ENCODE measurements around the gene AP1AR.

The AP1AR gene

GRCh38 chr4:112231779-112232713, at the start of gene AP1AR:
AP1AR (plus strand) TSS chr4:112231787; CDS start chr4:112232092, 305 bp downstream.
- Histone ChIP-seq H3K36me3 (ENCODE audit: control insufficient read depth, insufficient read depth, low read length) (no peaks in the 10 kb centered on the region), H3K27ac (ENCODE audit: low read length) (no peak within 1 kb of the TSS), H3K27me3 (ENCODE audit: control insufficient read depth, insufficient read depth, low read length) (no peaks in the 10 kb centered on the region), H3K9me3 (ENCODE audit: control insufficient read depth, insufficient read depth, low read length) (no peaks in the 10 kb centered on the region), H3K4me3 (ENCODE audit: low read length) (peak within 1 kb of the TSS; percentile 72), H3K4me1 (ENCODE audit: control insufficient read depth, insufficient read depth, low read length) (no peaks in the 10 kb centered on the region)
- no CpG with 5 or more reads among the region's 70 CpGs for WGBS (ENCODE audit: insufficient coverage, insufficient read length)
- peak; percentile 37 for DNase-seq (ENCODE audit: low read depth, low spot score)

GRCh38 chr4:112182604-112183003, 49.0 kb upstream of the AP1AR start:
- H3K27me3 ChIP-seq (ENCODE audit: control insufficient read depth, insufficient read depth, low read length): no peaks in the 10 kb centered on the region
- no peak overlapping the region for H3K27ac ChIP-seq (ENCODE audit: low read length)
- WGBS (ENCODE audit: insufficient coverage, insufficient read length): no CpG with 5 or more reads among the region's 3 CpGs
- no peaks in the 10 kb centered on the region for H3K9me3 ChIP-seq (ENCODE audit: control insufficient read depth, insufficient read depth, low read length)
- H3K4me1 ChIP-seq (ENCODE audit: control insufficient read depth, insufficient read depth, low read length): no peaks in the 10 kb centered on the region
- DNase-seq (ENCODE audit: low read depth, low spot score): no peak
- no peaks in the 10 kb centered on the region for H3K36me3 ChIP-seq (ENCODE audit: control insufficient read depth, insufficient read depth, low read length)
- no peak overlapping the region for H3K4me3 ChIP-seq (ENCODE audit: low read length)

- no peaks in the 10 kb centered on the region for H3K9me3 ChIP-seq (ENCODE audit: control insufficient read depth, insufficient read depth, low read length)
- WGBS (ENCODE audit: insufficient coverage, insufficient read length): no CpG with 5 or more reads among the region's 2 CpGs
- H3K4me1 ChIP-seq (ENCODE audit: control insufficient read depth, insufficient read depth, low read length): no peaks in the 10 kb centered on the region
- no peaks in the 10 kb centered on the region for H3K36me3 ChIP-seq (ENCODE audit: control insufficient read depth, insufficient read depth, low read length)
- H3K27ac ChIP-seq (ENCODE audit: low read length): no peak overlapping the region
- no peak for DNase-seq (ENCODE audit: low read depth, low spot score)
- no peaks in the 10 kb centered on the region for H3K27me3 ChIP-seq (ENCODE audit: control insufficient read depth, insufficient read depth, low read length)
- no peak overlapping the region for H3K4me3 ChIP-seq (ENCODE audit: low read length)
Measured at GRCh38 chr4:112183252-112183651, 48.3 kb upstream of the AP1AR start.

GRCh38 chr4:112184438-112184837, 47.1 kb upstream of the AP1AR start:
- no peak for DNase-seq (ENCODE audit: low read depth, low spot score)
- no peaks in the 10 kb centered on the region for H3K4me1 ChIP-seq (ENCODE audit: control insufficient read depth, insufficient read depth, low read length)
- no peaks in the 10 kb centered on the region for H3K36me3 ChIP-seq (ENCODE audit: control insufficient read depth, insufficient read depth, low read length)
- H3K9me3 ChIP-seq (ENCODE audit: control insufficient read depth, insufficient read depth, low read length): no peaks in the 10 kb centered on the region
- WGBS (ENCODE audit: insufficient coverage, insufficient read length): no CpG with 5 or more reads among the region's 1 CpG
- no peak overlapping the region for H3K4me3 ChIP-seq (ENCODE audit: low read length)
- no peak overlapping the region for H3K27ac ChIP-seq (ENCODE audit: low read length)
- H3K27me3 ChIP-seq (ENCODE audit: control insufficient read depth, insufficient read depth, low read length): no peaks in the 10 kb centered on the region

GRCh38 chr4:112185334-112185733, 46.3 kb upstream of the AP1AR start:
- no peak overlapping the region for H3K27ac ChIP-seq (ENCODE audit: low read length)

GRCh38 chr4:112185740-112186670, 45.6 kb upstream of the AP1AR start:
- Histone ChIP-seq H3K27me3 (ENCODE audit: control insufficient read depth, insufficient read depth, low read length) (no peaks in the 10 kb centered on the region), H3K27ac (ENCODE audit: low read length) (no peak overlapping the region), H3K4me1 (ENCODE audit: control insufficient read depth, insufficient read depth, low read length) (no peaks in the 10 kb centered on the region), H3K36me3 (ENCODE audit: control insufficient read depth, insufficient read depth, low read length) (no peaks in the 10 kb centered on the region), H3K4me3 (ENCODE audit: low read length) (no peak overlapping the region), H3K9me3 (ENCODE audit: control insufficient read depth, insufficient read depth, low read length) (no peaks in the 10 kb centered on the region)
- DNase-seq (ENCODE audit: low read depth, low spot score): no peak
- WGBS (ENCODE audit: insufficient coverage, insufficient read length): no CpG with 5 or more reads among the region's 8 CpGs

More at GRCh38 chr4:112185334-112185733, 46.3 kb upstream of the AP1AR start:
- H3K9me3 ChIP-seq (ENCODE audit: control insufficient read depth, insufficient read depth, low read length): no peaks in the 10 kb centered on the region
- no peak for DNase-seq (ENCODE audit: low read depth, low spot score)
- H3K4me1 ChIP-seq (ENCODE audit: control insufficient read depth, insufficient read depth, low read length): no peaks in the 10 kb centered on the region
- no CpG with 5 or more reads among the region's 2 CpGs for whole genome bisulfite sequencing (ENCODE audit: insufficient coverage, insufficient read length)
- H3K4me3 ChIP-seq (ENCODE audit: low read length): no peak overlapping the region
- H3K27me3 ChIP-seq (ENCODE audit: control insufficient read depth, insufficient read depth, low read length): no peaks in the 10 kb centered on the region
- no peaks in the 10 kb centered on the region for H3K36me3 ChIP-seq (ENCODE audit: control insufficient read depth, insufficient read depth, low read length)

- WGBS (ENCODE audit: insufficient coverage, insufficient read length): no CpG with 5 or more reads among the region's 2 CpGs
- no peaks in the 10 kb centered on the region for H3K27me3 ChIP-seq (ENCODE audit: control insufficient read depth, insufficient read depth, low read length)
- no peaks in the 10 kb centered on the region for H3K4me1 ChIP-seq (ENCODE audit: control insufficient read depth, insufficient read depth, low read length)
- H3K4me3 ChIP-seq (ENCODE audit: low read length): no peak overlapping the region
- no peaks in the 10 kb centered on the region for H3K36me3 ChIP-seq (ENCODE audit: control insufficient read depth, insufficient read depth, low read length)
- no peak overlapping the region for H3K27ac ChIP-seq (ENCODE audit: low read length)
- H3K9me3 ChIP-seq (ENCODE audit: control insufficient read depth, insufficient read depth, low read length): no peaks in the 10 kb centered on the region
- DNase-seq (ENCODE audit: low read depth, low spot score): no peak
Measured at GRCh38 chr4:112189754-112190153, 41.8 kb upstream of the AP1AR start.

GRCh38 chr4:112190684-112191083, 40.9 kb upstream of the AP1AR start:
- Histone ChIP-seq H3K36me3 (ENCODE audit: control insufficient read depth, insufficient read depth, low read length) (no peaks in the 10 kb centered on the region), H3K27ac (ENCODE audit: low read length) (no peak overlapping the region), H3K4me3 (ENCODE audit: low read length) (no peak overlapping the region), H3K9me3 (ENCODE audit: control insufficient read depth, insufficient read depth, low read length) (no peaks in the 10 kb centered on the region), H3K27me3 (ENCODE audit: control insufficient read depth, insufficient read depth, low read length) (no peaks in the 10 kb centered on the region), H3K4me1 (ENCODE audit: control insufficient read depth, insufficient read depth, low read length) (no peaks in the 10 kb centered on the region)
- WGBS (ENCODE audit: insufficient coverage, insufficient read length): no CpG with 5 or more reads among the region's 8 CpGs
- no peak for DNase-seq (ENCODE audit: low read depth, low spot score)

GRCh38 chr4:112196461-112196860, 35.1 kb upstream of the AP1AR start:
- H3K36me3 ChIP-seq (ENCODE audit: control insufficient read depth, insufficient read depth, low read length): no peaks in the 10 kb centered on the region
- H3K4me1 ChIP-seq (ENCODE audit: control insufficient read depth, insufficient read depth, low read length): no peaks in the 10 kb centered on the region
- no peak for DNase-seq (ENCODE audit: low read depth, low spot score)
- WGBS (ENCODE audit: insufficient coverage, insufficient read length): no CpG with 5 or more reads among the region's 1 CpG
- H3K9me3 ChIP-seq (ENCODE audit: control insufficient read depth, insufficient read depth, low read length): no peaks in the 10 kb centered on the region
- H3K27ac ChIP-seq (ENCODE audit: low read length): no peak overlapping the region
- no peaks in the 10 kb centered on the region for H3K27me3 ChIP-seq (ENCODE audit: control insufficient read depth, insufficient read depth, low read length)
- H3K4me3 ChIP-seq (ENCODE audit: low read length): no peak overlapping the region

GRCh38 chr4:112199041-112199440, 32.5 kb upstream of the AP1AR start:
- Histone ChIP-seq H3K9me3 (ENCODE audit: control insufficient read depth, insufficient read depth, low read length) (no peaks in the 10 kb centered on the region), H3K4me3 (ENCODE audit: low read length) (no peak overlapping the region), H3K4me1 (ENCODE audit: control insufficient read depth, insufficient read depth, low read length) (no peaks in the 10 kb centered on the region), H3K27me3 (ENCODE audit: control insufficient read depth, insufficient read depth, low read length) (no peaks in the 10 kb centered on the region), H3K36me3 (ENCODE audit: control insufficient read depth, insufficient read depth, low read length) (no peaks in the 10 kb centered on the region), H3K27ac (ENCODE audit: low read length) (no peak overlapping the region)
- no peak for DNase-seq (ENCODE audit: low read depth, low spot score)
- WGBS (ENCODE audit: insufficient coverage, insufficient read length): no CpG with 5 or more reads among the region's 1 CpG
